Spleen (tissue), 11 donors: ENCODE results near the gene USP24. TPM values are rescaled to one million over a fixed set of nuclear protein-coding genes. Genes with fewer than 3 reads are reported as not detected.

Experiments used
- DNase-seq: peaks from one replicate; pipeline ENCODE4 v3.0.0-alpha.2; 2020
- H3K27ac ChIP-seq, 8 donors: fragments of 200-600 bp; sonication (generic) in 7 of 8; 1 replicate in 4 of 8; 2 replicates in 4 of 8; pipeline versions ENCODE4 v1.5.0 to v1.8.0; 2016 to 2021; ENCODE audit warnings: inconsistent platforms in 4 of 8, mild to moderate bottlenecking in 4 of 8, moderate library complexity in 1 of 8
- H3K27me3 ChIP-seq, 7 donors: fragments of 200-600 bp; sonication (generic) in 6 of 7; replicated peaks in 1 of 7; 1 replicate in 4 of 7; 2 replicates in 3 of 7; pipeline versions ENCODE4 v1.5.0 to v1.8.0; 2016 to 2021; ENCODE audit warnings: inconsistent platforms in 3 of 7, mild to moderate bottlenecking in 1 of 7
- H3K36me3 ChIP-seq, 6 donors: fragments of 200-600 bp; sonication (generic) in 5 of 6; 1 replicate in 4 of 6; 2 replicates in 2 of 6; pipeline versions ENCODE4 v1.5.0 to v1.8.0; 2016 to 2021; ENCODE audit warnings: inconsistent platforms in 2 of 6
- H3K4me1 ChIP-seq, 6 donors: fragments of 200-600 bp; sonication (generic) in 5 of 6; 1 replicate in 3 of 6; 2 replicates in 3 of 6; pipeline versions ENCODE4 v1.5.0 to v1.8.0; 2016 to 2021; ENCODE audit warnings: inconsistent platforms in 3 of 6
- H3K4me3 ChIP-seq, 8 donors: fragments of 200-600 bp; sonication (generic) in 7 of 8; 1 replicate in 4 of 8; 2 replicates in 4 of 8; pipeline versions ENCODE4 v1.5.0 to v1.8.0; 2016 to 2021; ENCODE audit warnings: inconsistent platforms in 4 of 8, mild to moderate bottlenecking in 4 of 8, moderate library complexity in 2 of 8
- H3K9me3 ChIP-seq, 8 donors: fragments of 200-600 bp; sonication (generic) in 7 of 8; 1 replicate in 4 of 8; 2 replicates in 4 of 8; pipeline versions ENCODE4 v1.5.0 to v1.8.0; 2016 to 2021; ENCODE audit warnings: inconsistent platforms in 4 of 8
- POLR2A ChIP-seq, 3 donors: fragments of 450-650 bp; IDR thresholded peaks; one replicate each; pipeline ENCODE4 v1.5.1; 2017; ENCODE audit warnings: antibody characterized with exemption in 3 of 3, mild to moderate bottlenecking in 1 of 3
- POLR2AphosphoS5 ChIP-seq, 3 donors: sonication (generic); formaldehyde crosslinking; IDR thresholded peaks; one replicate each; pipeline ENCODE4 v1.5.1; 2017; ENCODE audit warnings: antibody characterized with exemption in 3 of 3
- WGBS, 5 donors: extraction: QIAGEN DNeasy Blood & Tissue Kit in 3 of 5; methylation state at CpG; one replicate each; pipeline versions ENCODE4 v1.1.5 to v1.1.7; 2013 to 2018; 5-methylcytosine and 5-hydroxymethylcytosine counted together
- intact Hi-C: fragments of 100-400 bp; cut with DNase I; formaldehyde crosslinking; loops from one replicate; pipeline ENCODE4 v1.15.0; 2023; ENCODE audit warnings: low total_unique reads
- polyA plus RNA-seq, 3 donors: library from polyadenylated mRNA; stranded (reverse); fragments of 200-250 nt; gene quantifications; one replicate each; pipeline ENCODE4 v1.2.1, GENCODE V29; 2013
- total RNA-seq, 7 donors: library from RNA; depleted of rRNA in 3 of 7; stranded (reverse); fragments of >200 nt in 3 of 7; fragmentation: NEBNext Ultra II Directional in 4 of 7; extraction: Animal tissue kit (Norgen Biotek cat#: 25700) in 4 of 7; gene quantifications; one replicate each; pipeline versions ENCODE4 v1.1.0 to v1.2.1, GENCODE V29; 2016 to 2021
- TF ChIP-seq, protein P1 (sequence below), 11 experiments: fragments of 200-600 bp in 7 of 11; fragments of 450-650 bp in 4 of 11; sonication (generic) in 4 of 11; IDR thresholded peaks in 8 of 11; conservative IDR thresholded peaks in 3 of 11; 1 replicate in 7 of 11; 2 replicates in 4 of 11; pipeline versions ENCODE4 v1.4.0 to v1.8.0; 2016 to 2021; ENCODE audit warnings: antibody characterized with exemption in 11 of 11, inconsistent platforms in 4 of 11, mild to moderate bottlenecking in 1 of 11
- donor health status: healthy with polysubstance abuse.
- donor health status: DM: no; HTN: no; CAD: no; lungs with moderate emphysema.
- donor health status: DM: no; HTN: no; CAD: no.
- donor health status: Bipolar disorder and iron deficiency.
- donor health status: healthy.
- donor health status: DM: no; HTN: no; CAD: no.
- donor health status: DM: yes; HTN: yes; CAD: no.

Gene USP24
- total and polyA plus RNA-seq, 10 donors: 11.6 to 94.5 (median 70.1) TPM

DNA sequence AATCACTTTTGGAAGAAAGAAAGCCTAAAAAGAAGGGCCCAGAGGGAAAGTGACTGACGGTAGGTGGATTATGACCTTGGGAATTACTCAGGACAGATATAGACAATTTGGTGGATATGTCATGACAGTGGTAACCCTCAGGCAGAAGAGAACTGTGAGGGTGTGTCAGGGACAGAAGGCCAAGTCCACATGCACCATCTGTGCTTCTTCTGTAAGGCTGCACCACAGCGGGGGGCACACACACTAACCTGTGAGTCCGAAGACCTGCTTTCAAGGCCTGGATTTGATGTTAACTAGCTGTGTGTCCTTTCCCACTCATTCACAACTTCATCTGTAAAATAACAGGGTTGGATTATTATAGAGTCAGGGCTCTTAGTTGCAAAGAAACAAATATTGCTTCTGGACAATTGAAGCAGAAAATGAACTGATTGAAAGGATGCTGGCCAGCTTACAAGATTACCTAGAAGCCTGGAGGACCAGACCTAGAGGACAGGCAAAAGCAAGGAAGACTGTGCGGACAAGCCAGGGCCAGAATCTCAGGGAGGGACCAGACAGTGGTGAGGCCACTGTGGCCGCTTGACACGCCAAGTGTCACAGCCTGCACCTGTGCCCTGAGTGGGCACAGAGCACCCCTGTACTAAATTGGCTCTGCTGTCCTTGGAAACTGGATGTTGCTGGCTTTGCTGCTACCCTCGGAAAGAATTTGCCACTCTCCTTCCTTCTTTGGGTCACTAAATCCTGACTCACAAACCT is 34.7 kb upstream of the USP24 start:
- TF ChIP-seq POLR2A (IDR thresholded peaks at IDR 0.05) (no peak), POLR2AphosphoS5 (IDR thresholded peaks at IDR 0.05) (no peak)
- TF ChIP-seq, protein P1, sequence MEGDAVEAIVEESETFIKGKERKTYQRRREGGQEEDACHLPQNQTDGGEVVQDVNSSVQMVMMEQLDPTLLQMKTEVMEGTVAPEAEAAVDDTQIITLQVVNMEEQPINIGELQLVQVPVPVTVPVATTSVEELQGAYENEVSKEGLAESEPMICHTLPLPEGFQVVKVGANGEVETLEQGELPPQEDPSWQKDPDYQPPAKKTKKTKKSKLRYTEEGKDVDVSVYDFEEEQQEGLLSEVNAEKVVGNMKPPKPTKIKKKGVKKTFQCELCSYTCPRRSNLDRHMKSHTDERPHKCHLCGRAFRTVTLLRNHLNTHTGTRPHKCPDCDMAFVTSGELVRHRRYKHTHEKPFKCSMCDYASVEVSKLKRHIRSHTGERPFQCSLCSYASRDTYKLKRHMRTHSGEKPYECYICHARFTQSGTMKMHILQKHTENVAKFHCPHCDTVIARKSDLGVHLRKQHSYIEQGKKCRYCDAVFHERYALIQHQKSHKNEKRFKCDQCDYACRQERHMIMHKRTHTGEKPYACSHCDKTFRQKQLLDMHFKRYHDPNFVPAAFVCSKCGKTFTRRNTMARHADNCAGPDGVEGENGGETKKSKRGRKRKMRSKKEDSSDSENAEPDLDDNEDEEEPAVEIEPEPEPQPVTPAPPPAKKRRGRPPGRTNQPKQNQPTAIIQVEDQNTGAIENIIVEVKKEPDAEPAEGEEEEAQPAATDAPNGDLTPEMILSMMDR (IDR thresholded peaks at IDR 0.05 in 8 of 11, conservative IDR thresholded peaks at IDR 0.05 in 3 of 11): no peak
- intact Hi-C loops: no loop called here
- no peak for DNase-seq
- 75 to 81% (median 79%) methylated on average over 7 of the region's 7 CpGs for WGBS, 5 donors
- no peaks in the 10 kb centered on the region for H3K27me3 ChIP-seq
- H3K4me1 ChIP-seq: peaks cover 0 to 19% (median 16%) of the 10 kb centered on the region in 6 donors
- H3K4me3 ChIP-seq: no peak overlapping the region
- H3K27ac ChIP-seq: no peak overlapping the region
- no peaks in the 10 kb centered on the region for H3K36me3 ChIP-seq
- H3K9me3 ChIP-seq: no peaks in the 10 kb centered on the region

- no peak for DNase-seq
- intact Hi-C loops: no loop called here
- Histone ChIP-seq H3K27me3 (no peaks in the 10 kb centered on the region), H3K4me1 (peaks cover 4 to 13% (median 9%) of the 10 kb centered on the region in 6 donors), H3K27ac (no peak overlapping the region), H3K36me3 (no peaks in the 10 kb centered on the region), H3K4me3 (no peak overlapping the region), H3K9me3 (no peaks in the 10 kb centered on the region)
- 91 to 100% (median 94%) methylated on average over 2 of the region's 2 CpGs for WGBS, 5 donors
- TF ChIP-seq POLR2AphosphoS5 (IDR thresholded peaks at IDR 0.05) (no peak), POLR2A (IDR thresholded peaks at IDR 0.05) (no peak)
Measured at GRCh38 chr1:55246896-55247295, 31.7 kb upstream of the USP24 start.

- TF ChIP-seq POLR2A (IDR thresholded peaks at IDR 0.05) (no peak), POLR2AphosphoS5 (IDR thresholded peaks at IDR 0.05) (no peak)
- TF ChIP-seq, protein P1 (IDR thresholded peaks at IDR 0.05 in 8 of 11, conservative IDR thresholded peaks at IDR 0.05 in 3 of 11): no peak
- DNase-seq: no peak
- Histone ChIP-seq H3K27me3 (no peaks in the 10 kb centered on the region), H3K36me3 (no peaks in the 10 kb centered on the region), H3K27ac (no peak overlapping the region), H3K9me3 (no peaks in the 10 kb centered on the region), H3K4me3 (no peak overlapping the region), H3K4me1 (peaks cover 4 to 13% (median 9%) of the 10 kb centered on the region in 6 donors)
- intact Hi-C loops: no loop called here
Measured at GRCh38 chr1:55246331-55246730, 31.2 kb upstream of the USP24 start.

- TF ChIP-seq POLR2A (IDR thresholded peaks at IDR 0.05): no peak
- no peak for TF ChIP-seq POLR2AphosphoS5 (IDR thresholded peaks at IDR 0.05)
- TF ChIP-seq, protein P1 (IDR thresholded peaks at IDR 0.05 in 8 of 11, conservative IDR thresholded peaks at IDR 0.05 in 3 of 11): no peak
- DNase-seq: no peak
Measured at GRCh38 chr1:55245781-55246180, 30.6 kb upstream of the USP24 start.

More at GRCh38 chr1:55245781-55246180, 30.6 kb upstream of the USP24 start:
- Histone ChIP-seq H3K4me1 (peaks cover 4 to 13% (median 9%) of the 10 kb centered on the region in 6 donors), H3K9me3 (no peaks in the 10 kb centered on the region), H3K27ac (no peak overlapping the region), H3K4me3 (no peak overlapping the region), H3K27me3 (no peaks in the 10 kb centered on the region), H3K36me3 (no peaks in the 10 kb centered on the region)
- intact Hi-C loops: no loop called here
- WGBS, 5 donors: 76 to 87% (median 78%) methylated on average over 4 of the region's 4 CpGs
